HG03469 (cell line): ENCODE data around the gene IP6K1.
A peak's percentile ranks its signal among the peaks of the same experiment; 100 is the strongest.
"Not testable (repeated sequence)": the region's sequence is repeated elsewhere in the genome, so short reads cannot be mapped to it uniquely, and the experiment has no call there.

Experiments used
- ATAC-seq: cut with Tn5 transposase; IDR thresholded peaks from one replicate; pipeline ENCODE4 v1.9.1; 2021; ENCODE audit warnings: mild to moderate bottlenecking, moderate library complexity, moderate number of reproducible peaks; ENCODE audit not compliant: unreplicated experiment

IP6K1 gene

DNA sequence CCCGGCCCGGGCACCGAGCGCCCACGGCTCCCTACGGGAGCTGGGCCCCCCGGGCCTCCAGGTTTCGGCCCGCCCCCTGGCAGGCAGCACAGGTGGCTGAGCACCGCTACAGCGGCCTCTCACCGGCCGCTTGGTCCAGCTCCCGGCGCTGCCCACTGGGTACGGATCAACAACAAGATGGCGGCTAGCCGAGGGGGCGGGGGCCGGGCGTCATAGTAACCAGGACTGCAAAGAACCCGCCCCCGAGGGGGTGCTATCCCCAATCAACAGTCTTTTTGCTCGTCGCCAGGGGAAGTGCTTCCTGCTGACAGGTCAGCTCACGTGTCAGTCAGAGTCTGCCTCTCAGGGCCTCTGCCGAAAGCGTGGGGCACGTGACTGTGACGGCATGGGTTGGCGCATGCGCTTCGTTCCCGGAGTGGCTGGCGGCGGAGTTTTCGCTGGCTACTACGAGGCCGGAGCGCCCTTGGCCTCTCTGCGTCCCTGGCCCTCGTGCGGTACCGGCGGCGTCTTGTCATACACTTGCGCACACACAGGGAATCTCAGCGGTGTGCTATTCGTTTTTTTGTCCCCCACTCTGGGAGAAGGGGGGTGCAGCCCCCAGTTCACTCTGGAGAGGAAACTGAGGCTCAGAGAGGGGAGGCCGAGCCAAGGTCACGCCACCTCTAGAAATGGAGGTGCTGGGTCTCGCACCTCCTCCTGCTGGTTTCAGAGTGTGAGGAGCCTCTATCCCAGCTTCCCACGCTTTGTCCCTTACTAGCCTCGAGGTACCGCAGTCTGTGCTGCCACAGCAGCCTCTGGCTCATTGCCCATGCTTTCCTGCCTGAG is at the start of gene IP6K1:
TSS of gene IP6K1 (minus strand) at position 186 of the 825 bp plus-strand sequence. CDS start 38,502 bp downstream, outside the sequence.
- peak; percentile 96 for ATAC-seq

DNA sequence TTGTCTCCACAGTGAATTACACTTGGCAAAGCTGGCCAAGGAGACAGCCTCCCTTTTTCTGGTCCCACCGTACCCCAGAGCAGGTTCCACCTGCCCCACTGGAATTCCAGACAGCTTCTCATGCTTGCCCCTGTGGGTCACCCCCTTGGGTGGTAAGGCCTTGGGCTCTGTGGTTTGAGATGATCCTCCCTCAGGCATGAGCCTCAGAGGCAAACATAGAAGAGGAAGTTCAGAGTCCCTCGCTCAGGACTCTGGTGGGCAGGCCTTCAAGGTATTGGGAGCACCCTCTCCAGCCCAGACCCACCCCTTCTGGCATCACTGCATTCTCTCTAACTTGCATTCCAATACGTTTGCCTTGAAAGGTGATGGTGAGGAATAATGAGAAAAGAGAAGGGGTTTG is 45.0 kb upstream of the IP6K1 start:
- ATAC-seq: no peak

DNA sequence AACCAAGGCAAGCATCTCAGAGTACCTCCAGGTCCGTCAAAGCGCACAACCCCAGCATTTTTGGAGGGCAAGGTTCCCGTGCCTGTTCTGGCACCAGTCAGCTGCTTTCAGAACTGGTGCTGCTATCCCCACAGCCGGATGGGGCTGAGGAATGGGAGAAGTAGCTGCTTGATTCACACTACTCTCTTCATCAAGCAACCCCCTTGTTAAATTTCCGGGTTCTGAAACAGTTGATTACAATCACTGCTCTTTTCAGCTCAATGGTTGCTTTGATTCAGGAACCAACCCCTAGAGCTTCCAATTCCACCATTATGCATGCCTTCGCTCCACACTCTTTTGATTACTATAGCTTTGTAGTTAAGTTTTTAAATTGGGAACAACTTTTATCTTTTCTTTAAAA is 39.7 kb upstream of the IP6K1 start:
- no peak for ATAC-seq

DNA sequence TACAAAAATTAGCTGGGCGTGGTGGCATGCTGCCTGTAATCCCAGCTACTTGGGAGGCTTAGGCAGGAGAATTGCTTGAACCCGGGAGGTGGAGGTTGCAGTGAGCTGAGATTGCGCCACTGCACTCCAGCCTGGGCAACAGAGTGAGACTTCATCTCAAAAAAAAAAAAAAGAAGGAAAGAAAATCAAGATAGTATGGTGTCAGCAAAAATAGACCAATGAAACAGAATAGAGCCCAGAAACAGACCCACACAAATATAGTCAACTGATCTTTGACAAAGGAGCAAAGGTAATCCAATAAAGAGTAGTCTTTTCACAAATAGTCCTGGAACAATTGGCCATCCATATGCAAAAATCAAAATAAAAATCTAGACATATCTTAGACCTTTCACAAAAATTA is 36.8 kb upstream of the IP6K1 start:
- ATAC-seq: not testable (repeated sequence)

DNA sequence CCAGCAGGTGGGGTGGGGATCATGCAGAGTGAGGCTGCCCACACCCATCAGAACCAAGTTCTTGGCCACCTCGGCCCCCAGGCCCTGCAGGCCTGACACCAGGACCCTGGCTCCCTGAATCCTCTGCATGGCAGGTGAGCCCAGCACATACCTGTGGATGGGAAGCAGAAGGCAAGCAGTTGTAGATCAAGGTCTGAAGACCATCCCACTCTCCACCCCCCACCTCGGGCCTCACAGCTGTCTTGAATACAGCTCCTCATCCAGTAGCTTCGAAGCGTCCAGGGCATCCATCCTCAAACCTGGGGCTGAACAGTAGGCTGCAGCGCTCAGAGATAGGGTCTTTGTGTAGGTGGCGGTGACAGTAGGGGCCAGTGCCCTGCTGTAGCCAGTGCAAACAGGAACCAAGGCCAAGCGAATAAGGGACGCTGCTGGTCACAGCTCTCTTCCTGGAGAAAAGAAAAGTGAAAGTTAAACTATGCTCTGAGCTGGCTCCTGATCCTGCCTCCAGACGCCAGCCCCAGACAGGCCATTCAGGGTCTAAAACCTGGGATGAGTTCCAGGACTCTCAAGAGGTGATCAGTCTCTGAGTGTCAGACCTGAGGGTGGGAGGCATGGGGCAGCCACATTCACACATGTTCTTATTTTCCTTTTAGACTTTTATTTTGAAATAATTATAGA is 27.3 kb upstream of the IP6K1 start, which contains the start of gene UBA7:
TSS of gene UBA7 (minus strand) at position 457 of the 678 bp plus-strand sequence. CDS start at position 291, 166 bp downstream.
- ATAC-seq: no peak

DNA sequence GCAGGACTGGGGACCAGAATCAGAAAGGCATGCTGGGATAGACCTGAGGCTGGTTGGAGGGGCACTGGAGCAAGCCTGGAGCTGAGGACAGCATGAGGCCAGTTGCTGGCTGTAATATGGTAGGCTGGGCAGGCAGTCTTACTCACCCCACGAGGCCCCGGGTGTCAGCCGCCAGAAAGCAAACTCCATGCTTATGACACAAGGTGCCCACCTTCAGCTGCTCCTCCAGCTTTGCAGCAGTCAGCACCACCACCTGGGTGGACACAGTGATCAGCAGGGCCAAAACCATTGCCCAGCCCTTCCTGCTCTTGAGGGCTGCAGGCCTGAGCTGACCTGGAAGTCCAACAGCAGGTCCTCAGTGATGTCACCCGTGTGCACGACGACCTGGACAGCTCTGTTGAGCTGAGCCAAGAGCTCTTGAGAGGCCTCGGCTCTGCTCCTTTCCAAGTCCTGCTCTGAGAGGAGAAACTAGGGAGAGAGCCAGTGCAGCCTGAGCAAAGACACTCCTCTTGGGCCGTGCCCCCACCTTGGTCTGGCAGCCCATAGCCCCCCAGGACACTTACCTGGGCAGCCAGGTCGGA is 26.7 kb upstream of the IP6K1 start:
- no peak for ATAC-seq

DNA sequence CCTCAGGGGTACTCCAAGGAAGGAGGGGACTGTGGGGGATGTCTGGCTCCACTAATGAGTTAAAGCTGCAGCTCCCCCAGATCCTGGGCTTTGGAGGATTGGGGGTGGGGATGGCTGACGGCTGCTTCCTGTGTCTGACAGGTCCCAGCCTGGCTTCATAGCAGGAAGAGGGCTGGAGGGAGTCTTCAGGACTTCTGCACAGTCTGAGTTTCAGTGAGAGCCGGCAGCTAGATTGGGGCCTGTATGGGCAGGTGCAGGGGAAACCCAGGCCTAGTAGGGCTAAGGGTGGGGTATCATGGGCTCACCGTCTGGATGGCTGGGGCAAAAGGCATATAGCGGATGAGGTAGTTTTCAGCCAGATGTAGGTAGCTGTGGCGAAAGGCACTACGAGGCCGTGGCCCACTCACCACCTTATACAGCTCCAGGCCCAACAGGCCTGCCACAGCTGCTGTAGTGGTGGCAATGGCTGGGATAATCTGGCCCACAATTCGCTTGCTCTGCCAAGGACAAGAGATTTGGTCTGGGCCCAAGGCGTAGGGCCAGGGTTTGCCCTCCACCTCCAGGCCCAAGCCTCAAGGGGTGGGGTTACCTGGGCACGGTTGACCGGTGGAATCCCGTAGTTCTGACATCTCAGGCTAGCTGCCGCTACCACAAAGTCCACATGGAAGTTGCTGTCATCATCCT is 21.2 kb upstream of the IP6K1 start:
- ATAC-seq: no peak

DNA sequence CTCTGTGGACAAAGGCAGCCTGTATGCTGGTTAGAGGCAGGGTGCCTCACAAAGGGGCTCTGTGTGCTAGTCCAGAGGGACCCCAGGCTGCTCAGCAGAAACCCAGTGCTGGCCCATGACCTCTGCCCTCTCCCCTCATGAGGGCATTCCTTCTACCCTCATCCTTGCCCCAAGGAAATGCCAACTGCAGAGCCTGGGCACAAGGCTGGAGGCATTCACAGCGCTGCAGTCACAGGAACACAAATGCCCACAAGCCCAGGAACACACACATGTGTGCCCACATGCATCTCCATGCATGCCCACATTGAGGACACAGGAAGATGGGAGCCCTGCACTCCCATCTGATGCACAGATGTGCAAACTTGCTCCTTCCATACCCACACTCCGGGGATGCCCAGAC is 20.5 kb upstream of the IP6K1 start:
- no peak for ATAC-seq

DNA sequence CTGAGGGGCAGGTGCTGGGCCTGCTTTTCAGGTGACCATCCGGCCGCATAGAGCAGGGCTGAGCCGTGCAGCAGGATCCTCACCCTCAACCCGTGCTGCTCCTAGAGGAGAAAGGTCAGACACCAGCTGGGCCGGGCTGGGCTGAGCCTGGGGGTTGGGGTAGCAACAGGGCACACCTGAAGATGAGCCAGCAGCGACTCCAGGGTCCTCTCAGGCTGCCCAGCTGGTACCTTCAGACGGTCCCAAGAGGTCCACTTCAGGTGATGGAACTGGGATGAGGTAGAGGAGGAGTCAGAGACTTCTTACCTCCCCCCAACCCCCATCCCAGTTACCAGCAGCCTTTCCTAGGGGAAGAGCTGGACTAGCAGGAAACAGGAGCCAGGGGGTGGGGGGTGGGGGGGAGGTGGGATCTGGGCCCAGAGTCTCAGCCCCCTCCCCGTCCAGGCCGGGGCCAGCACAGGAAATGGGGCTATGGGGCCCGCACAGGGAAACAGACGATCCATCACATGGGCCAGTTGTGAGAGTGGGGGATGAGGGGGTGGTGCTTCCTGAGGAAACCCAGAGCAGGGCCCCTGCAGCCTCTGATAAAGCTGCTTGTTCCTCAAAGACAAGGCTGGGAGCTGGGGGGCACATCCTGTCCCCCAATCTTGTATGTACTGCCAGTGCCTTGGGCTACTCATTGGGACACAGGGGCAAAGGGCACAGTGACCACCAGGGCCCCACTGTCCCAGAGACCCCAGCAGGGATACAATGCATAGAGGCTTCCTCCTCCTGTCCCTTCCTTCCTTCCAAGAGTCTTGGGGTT is 19.8 kb upstream of the IP6K1 start:
- no peak for ATAC-seq

DNA sequence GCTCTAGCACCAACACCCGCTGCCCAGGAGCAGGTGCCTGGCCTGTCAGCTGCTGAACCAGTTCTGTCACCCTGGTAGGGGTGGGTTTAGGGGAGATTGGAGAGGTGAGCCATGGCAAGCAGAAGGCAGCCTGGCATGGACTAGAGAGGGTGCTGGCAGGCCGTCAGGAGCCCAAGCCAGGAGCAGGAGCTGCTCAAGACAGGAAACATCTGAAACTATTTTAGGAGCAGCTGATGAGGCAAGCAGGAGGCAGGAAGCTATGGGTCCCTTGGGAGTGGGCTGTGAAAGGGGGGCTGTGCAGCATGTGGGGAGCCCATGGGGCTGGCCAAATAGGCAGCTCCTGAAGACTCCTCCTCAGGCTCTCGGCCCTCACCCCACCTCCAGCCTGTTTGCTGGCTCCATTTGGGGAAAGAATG is 19.0 kb upstream of the IP6K1 start:
- no peak for ATAC-seq

DNA sequence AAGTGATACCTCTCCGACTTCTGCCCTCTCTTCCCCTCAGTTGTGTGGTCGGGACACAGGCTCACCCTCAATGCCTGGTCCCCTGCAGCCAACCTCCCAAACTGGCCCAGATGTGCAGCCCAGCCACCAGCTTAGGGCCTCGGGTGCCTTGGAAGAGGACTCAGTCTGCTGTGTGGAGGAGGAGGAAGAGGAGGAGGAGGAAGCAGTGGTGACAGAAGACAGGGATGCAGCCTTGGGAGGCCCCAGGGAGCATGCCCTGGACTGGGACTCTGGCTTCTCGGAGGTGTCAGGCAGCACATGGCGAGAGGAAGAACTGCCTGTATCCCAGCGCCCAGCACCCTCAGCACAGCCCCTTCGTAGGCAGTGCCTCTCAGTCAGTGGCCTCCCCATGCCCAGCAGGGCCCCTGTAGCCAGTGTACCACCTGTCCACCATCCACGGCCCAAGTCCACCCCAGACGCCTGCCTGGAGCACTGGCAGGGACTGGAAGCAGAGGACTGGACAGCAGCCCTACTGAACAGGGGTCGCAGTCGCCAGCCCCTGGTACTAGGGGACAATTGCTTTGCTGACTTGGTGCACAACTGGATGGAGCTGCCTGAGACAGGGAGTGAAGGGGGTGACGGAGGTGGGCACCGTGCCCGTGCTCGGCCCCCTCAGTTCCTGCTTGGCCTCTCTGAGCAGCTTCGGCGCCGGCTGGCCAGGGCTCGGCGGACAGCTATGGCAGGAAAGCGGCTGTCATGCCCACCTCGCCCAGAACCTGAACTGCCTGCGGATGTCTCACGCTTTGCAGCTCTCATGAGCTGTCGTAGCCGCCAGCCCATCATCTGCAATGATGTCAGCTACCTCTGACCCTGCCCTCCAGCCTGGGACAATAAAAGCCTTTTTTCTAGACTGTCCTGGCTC is 18.0 kb upstream of the IP6K1 start:
- no peak for ATAC-seq

DNA sequence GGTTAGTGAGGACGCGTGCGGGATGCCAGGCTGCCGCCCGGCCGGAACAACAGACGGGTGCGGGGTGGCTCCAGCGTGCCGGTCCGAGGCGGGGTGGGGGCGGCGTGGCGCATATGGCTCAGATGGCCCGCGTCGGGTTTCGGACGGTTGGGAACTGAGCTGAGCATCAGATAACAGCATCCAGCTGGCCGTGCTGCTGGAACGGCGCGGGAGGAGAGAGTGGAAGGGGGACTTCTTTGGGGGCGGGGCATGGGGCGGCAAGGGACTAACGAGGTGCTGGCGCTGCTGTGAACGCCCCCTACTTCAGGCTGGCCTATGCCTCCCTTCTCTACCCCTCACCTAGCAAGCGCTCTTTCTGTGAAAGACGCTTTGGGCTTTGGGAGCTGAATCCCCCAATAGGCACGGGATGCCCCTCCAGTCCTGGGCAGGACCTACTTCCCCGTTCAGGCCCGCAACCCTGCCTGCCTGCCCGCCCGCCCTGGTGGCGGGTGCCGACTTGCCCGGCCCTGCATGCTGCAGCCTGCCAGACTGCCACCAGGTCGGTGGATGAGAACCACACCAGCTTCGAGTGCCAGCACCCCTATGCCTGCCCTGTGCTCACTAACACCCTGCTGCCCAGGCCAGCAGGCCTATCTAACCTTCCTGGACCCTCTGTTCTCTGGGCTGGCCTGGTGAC is 17.3 kb upstream of the IP6K1 start:
- no peak for ATAC-seq

DNA sequence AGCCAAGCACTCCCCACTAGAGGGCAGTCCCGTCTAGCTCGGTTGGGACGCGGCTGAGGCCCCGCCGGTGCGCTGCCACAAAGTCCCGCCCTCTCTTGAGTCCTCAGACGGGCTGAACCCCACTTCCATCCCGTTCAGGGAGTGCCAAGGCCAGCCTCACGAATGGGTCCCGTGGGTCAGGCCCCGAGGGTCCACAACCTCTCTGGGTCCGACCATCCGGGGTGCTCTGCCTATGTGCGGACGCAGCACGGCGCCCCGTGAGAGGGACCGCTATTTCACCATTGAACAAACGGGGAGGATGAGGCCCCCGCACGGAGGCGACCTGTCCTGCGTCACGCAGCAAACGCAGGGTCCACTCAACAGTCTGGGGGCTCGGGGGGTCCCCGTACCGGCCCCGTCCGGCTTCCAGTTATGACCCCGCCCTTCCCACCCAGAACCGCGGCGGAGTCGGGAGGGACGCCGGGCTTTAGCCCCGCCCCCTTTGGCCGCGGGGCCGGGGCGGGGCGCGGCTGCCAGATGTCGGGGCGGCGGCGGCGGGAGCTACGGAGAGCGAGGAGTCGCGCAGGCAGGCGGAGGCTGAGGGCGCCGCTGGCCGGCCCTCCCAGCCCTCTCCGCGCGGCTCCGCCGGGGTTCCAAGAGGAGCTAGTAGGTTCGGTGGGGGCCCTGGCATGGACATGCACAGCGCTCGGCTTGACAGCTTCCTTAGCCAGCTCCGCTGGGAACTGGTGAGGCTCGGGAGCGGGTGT is 16.6 kb upstream of the IP6K1 start, which contains the start of gene INKA1:
TSS of gene INKA1 (plus strand) at position 543 of the 746 bp plus-strand sequence. CDS start at position 675, 132 bp downstream.
- no peak for ATAC-seq

DNA sequence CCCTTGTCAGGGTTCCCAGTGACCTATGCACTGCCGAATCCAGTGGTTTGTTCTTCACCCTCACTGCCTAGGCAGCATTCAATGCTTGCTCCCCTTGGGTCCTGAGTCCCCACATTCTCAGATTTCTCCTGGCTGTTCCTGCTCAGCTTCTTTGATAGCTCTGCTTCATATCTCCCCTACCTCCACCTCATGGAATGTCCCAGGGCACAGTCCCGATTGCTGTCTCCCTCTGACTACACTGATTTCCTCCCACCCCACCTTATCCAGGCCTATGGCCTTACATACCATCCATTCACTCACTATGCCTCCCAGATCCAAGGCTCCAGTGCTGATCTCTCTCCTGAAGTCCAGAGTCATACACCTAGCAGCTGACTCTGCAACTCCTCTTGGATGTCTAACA is 14.8 kb upstream of the IP6K1 start:
- ATAC-seq: no peak

DNA sequence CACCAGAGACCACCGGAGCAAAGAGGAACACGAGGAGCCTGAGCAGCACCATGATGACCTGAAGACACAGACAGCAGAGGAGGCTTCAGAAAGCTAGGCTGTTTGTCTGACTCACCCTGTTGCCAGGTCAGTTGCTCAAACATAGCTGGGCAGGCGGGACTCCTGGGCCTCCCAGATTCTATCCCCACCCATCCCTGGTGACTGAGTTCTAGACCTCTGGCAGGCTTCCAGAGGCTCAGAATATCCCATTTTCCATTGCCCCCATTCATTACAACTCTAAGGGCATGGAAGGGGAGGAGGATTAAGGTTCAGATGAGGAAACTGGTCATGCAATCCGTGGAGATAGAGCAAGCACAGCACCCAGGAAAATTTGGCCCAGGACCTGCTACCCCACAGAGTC is 13.4 kb upstream of the IP6K1 start, which contains the start of gene CDHR4:
TSS of gene CDHR4 (minus strand) at position 113 of the 400 bp plus-strand sequence. CDS start at position 52, 61 bp downstream.
- ATAC-seq: no peak

DNA sequence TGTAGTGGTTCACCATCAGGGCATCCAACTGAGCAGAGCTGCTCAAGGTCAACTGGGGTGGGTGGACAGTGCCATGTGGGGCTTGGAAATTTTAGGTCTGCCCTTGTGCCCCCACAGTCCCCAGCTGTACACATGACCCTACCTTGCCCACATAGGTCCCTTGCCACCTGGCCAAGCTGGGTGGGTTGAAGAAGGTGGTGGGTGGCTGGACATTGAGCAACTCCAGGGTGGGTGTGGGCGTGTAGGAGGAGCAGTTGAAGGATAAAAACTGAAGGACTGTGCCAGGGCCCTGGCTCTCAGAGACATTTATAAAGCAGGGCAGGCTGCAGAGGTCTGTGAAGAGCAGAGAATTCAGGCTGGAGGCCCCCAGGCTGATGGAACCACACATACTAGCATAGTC is 12.8 kb upstream of the IP6K1 start:
- no peak for ATAC-seq

DNA sequence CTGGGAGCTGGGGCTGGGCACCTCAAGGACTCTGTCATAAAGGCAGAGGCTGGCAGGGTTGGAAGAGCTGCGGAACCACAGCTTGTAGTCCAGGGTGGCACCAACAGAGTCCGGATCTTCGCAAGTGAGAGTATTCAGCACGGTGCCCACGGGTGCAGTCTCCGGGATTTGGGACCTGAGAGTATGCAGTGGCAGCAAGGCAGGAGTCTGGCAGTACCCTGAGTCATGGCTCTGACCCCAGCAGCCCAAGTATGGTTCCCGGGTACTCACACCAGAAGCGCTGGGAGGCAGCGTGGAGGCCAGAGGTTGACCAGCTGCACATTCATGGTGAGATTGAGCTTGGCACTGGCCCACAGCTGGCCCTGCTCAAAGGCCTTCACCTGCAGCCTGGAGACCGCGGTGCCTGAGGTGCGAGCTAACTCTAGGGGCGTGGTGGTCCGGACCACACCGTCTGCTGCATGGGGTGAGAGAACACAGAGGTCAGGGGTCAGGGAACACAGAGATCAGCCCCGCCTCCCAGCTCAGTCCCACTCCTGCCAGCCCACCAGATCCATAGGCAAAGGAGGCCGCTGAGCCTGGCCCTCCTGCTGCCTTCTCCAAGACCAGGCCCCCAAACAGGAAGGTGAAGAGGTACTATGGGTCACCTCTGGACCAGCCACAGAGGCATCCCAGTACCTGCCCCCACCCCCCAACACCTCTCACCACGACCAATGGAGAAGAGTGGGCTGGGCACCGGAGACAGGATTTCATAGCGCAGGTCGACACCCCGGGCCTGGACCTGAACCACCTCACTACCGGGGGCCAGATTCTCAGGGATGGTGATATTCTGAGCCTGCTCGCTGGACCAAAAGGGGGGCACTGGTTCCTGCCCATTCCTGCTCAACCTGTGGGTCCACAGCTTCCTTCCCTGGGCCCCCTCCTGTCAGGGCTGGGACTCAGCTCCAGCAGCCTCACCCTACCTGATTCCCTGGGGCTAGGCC is 8.9 kb upstream of the IP6K1 start:
- ATAC-seq: no peak
